Neural progenitor cell (in vitro differentiated cells): Measurements from ENCODE around the gene NHLH2.

Source experiments
- EZH2 ChIP-seq: fragments of 200-600 bp; sonication (generic); IDR thresholded peaks from 2 replicates; pipeline ENCODE4 v1.6.1; 2017; ENCODE audit warnings: antibody characterized with exemption, mild to moderate bottlenecking, moderate library complexity
- EZH2phosphoT487 ChIP-seq: fragments of 200-600 bp; sonication (generic); IDR thresholded peaks from 2 replicates; pipeline ENCODE4 v1.6.1; 2017; ENCODE audit warnings: antibody characterized with exemption
- TF ChIP-seq, protein P1 (sequence below): fragments of 200-600 bp; sonication (generic); IDR thresholded peaks from 2 replicates; pipeline ENCODE4 v1.5.1; 2017; ENCODE audit warnings: antibody characterized with exemption, mild to moderate bottlenecking

DNA sequence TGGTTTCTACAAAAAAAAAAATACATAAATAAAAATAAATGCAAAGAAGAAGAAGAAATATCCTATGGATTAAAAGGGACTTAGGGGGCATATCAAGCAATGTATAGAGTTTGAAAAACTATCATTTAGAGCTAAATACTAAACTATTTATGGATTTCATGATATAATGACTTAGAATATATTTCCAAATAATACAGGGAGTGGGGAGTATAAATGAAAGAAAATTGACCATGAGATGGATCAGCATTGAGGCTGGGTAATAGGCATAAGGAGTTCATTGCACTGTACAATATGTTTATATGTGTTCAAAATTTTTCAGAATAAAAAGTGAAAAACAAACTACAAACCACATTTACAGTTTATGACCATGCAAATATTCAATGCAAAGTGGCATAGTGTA is 18.8 kb downstream of the NHLH2 start:
- TF ChIP-seq, protein P1, sequence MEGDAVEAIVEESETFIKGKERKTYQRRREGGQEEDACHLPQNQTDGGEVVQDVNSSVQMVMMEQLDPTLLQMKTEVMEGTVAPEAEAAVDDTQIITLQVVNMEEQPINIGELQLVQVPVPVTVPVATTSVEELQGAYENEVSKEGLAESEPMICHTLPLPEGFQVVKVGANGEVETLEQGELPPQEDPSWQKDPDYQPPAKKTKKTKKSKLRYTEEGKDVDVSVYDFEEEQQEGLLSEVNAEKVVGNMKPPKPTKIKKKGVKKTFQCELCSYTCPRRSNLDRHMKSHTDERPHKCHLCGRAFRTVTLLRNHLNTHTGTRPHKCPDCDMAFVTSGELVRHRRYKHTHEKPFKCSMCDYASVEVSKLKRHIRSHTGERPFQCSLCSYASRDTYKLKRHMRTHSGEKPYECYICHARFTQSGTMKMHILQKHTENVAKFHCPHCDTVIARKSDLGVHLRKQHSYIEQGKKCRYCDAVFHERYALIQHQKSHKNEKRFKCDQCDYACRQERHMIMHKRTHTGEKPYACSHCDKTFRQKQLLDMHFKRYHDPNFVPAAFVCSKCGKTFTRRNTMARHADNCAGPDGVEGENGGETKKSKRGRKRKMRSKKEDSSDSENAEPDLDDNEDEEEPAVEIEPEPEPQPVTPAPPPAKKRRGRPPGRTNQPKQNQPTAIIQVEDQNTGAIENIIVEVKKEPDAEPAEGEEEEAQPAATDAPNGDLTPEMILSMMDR = no peak
- no peak for TF ChIP-seq EZH2phosphoT487
- TF ChIP-seq EZH2 = no peak
